B cell (primary cell): ENCODE results near the gene MLKL. TPM values are rescaled to one million over a fixed set of nuclear protein-coding genes. Genes with fewer than 3 reads are reported as not detected.

Experiments used
- ATAC-seq: fragments of 200-7000 bp; cut with Tn5 transposase; one replicate; pipeline ENCODE4 v1.10.0; 2021; ENCODE audit warnings: low read depth, mild to moderate bottlenecking, moderate number of reproducible peaks, moderate library complexity
- CTCF ChIA-PET: fragments of 350-600 bp; sonication (Branson Sonifier 250); formaldehyde crosslinking; loops from one replicate; lab custom pipeline; 2021; ENCODE audit warnings: antibody characterized with exemption, inconsistent platforms; lab: Charles Lee
- POLR2A ChIA-PET: fragments of 350-600 bp; sonication (Branson Sonifier 250); formaldehyde crosslinking; loops from one replicate; lab custom pipeline; 2021; ENCODE audit warnings: antibody characterized with exemption; lab: Charles Lee
- DNase-seq: peaks from one replicate; pipeline ENCODE4 v3.0.0; 2013
- H2AFZ ChIP-seq: 2 replicates; pipeline ENCODE4 v1.6.1; 2012; ENCODE audit warnings: mild to moderate bottlenecking, low read depth, low read length; ENCODE audit not compliant: insufficient read depth, poor library complexity, severe bottlenecking
- H3K27ac ChIP-seq, 2 donors: 1 replicate in 1 of 2; 2 replicates in 1 of 2; pipeline ENCODE4 v1.5.1; 2012 to 2013; ENCODE audit warnings: low read length in 2 of 2, mild to moderate bottlenecking in 2 of 2, moderate library complexity in 1 of 2
- H3K27me3 ChIP-seq, 4 experiments: fragments of 200-600 bp in 1 of 4; sonication (generic) in 1 of 4; replicated peaks in 1 of 4; 1 replicate in 2 of 4; 2 replicates in 2 of 4; pipeline versions ENCODE4 v1.6.1 to v1.7.0; 2013 to 2016; ENCODE audit warnings: low read length in 3 of 4, mild to moderate bottlenecking in 2 of 4, mixed read lengths in 1 of 4, moderate library complexity in 1 of 4; ENCODE audit not compliant: insufficient read depth in 4 of 4, control insufficient read depth in 3 of 4; ENCODE audit errors: control extremely low read depth in 1 of 4
- H3K36me3 ChIP-seq, 2 experiments: replicated peaks in 1 of 2; 1 replicate in 1 of 2; 2 replicates in 1 of 2; pipeline versions ENCODE4 v1.6.1 to v1.7.1; 2013; ENCODE audit warnings: low read length in 1 of 2; ENCODE audit not compliant: insufficient read depth in 2 of 2, control insufficient read depth in 1 of 2; ENCODE audit errors: control extremely low read depth in 1 of 2, extremely low read depth in 1 of 2
- H3K4me1 ChIP-seq, 2 donors: fragments of 200-600 bp in 1 of 2; sonication (generic) in 1 of 2; 1 replicate in 1 of 2; 2 replicates in 1 of 2; pipeline versions ENCODE4 v1.5.1 to v1.6.1; 2013 to 2017; ENCODE audit warnings: low read length in 2 of 2; ENCODE audit not compliant: control insufficient read depth in 2 of 2, insufficient read depth in 2 of 2
- H3K4me2 ChIP-seq: replicated peaks from 2 replicates; pipeline ENCODE3; 2012; ENCODE audit warnings: mild to moderate bottlenecking, low read depth, low read length; ENCODE audit not compliant: poor library complexity, severe bottlenecking
- H3K4me3 ChIP-seq, 5 experiments: fragments of 200-600 bp in 1 of 5; sonication (generic) in 1 of 5; 1 replicate in 3 of 5; 2 replicates in 2 of 5; pipeline versions ENCODE4 v1.5.1 to v1.7.0; 2011 to 2016; ENCODE audit warnings: low read length in 4 of 5, mild to moderate bottlenecking in 4 of 5, low read depth in 2 of 5, control low read depth in 1 of 5, moderate library complexity in 1 of 5; ENCODE audit not compliant: insufficient read depth in 1 of 5; ENCODE audit errors: control extremely low read depth in 1 of 5, extremely low read depth in 1 of 5
- H3K79me2 ChIP-seq: fragments of 200-600 bp; sonication (generic); one replicate; pipeline ENCODE4 v1.6.0; 2016; ENCODE audit warnings: low read length; ENCODE audit not compliant: control insufficient read depth, insufficient read depth
- H3K9ac ChIP-seq: fragments of 200-600 bp; sonication (generic); 2 replicates; pipeline ENCODE4 v1.6.1; 2017; ENCODE audit warnings: mild to moderate bottlenecking, low read length, moderate library complexity
- H3K9me3 ChIP-seq, 3 donors: one replicate each; pipeline versions ENCODE4 v1.6.1 to v1.7.1; 2013; ENCODE audit warnings: low read length in 2 of 3; ENCODE audit not compliant: control insufficient read depth in 2 of 3, insufficient read depth in 1 of 3; ENCODE audit errors: control extremely low read depth in 1 of 3
- H4K20me1 ChIP-seq: 2 replicates; pipeline ENCODE4 v1.6.0; 2012; ENCODE audit warnings: mild to moderate bottlenecking, low read length; ENCODE audit not compliant: insufficient read depth, control insufficient read depth, poor library complexity, severe bottlenecking
- H3K27ac Mint-ChIP-seq: one replicate; pipeline ENCODE4 v1.8.0; 2021; ENCODE audit warnings: mixed read lengths
- H3K27me3 Mint-ChIP-seq: one replicate; pipeline ENCODE4 v1.8.0; 2021; ENCODE audit warnings: mixed read lengths
- H3K4me1 Mint-ChIP-seq: one replicate; pipeline ENCODE4 v1.8.0; 2021; ENCODE audit warnings: mixed read lengths
- H3K4me3 Mint-ChIP-seq: one replicate; pipeline ENCODE4 v1.8.0; 2021; ENCODE audit warnings: mixed read lengths
- H3K9me3 Mint-ChIP-seq: one replicate; pipeline ENCODE4 v1.8.0; 2022; ENCODE audit warnings: mixed read lengths; ENCODE audit not compliant: insufficient read depth
- CTCF ChIP-seq: fragments of 200-600 bp; IDR thresholded peaks from one replicate; pipeline ENCODE4 v1.8.0; 2022; ENCODE audit warnings: antibody characterized with exemption, mild to moderate bottlenecking
- EZH2 ChIP-seq: IDR thresholded peaks from 2 replicates; pipeline ENCODE4 v1.6.1; 2012; ENCODE audit warnings: borderline replicate concordance, low read depth, mild to moderate bottlenecking, moderate library complexity, low read length; ENCODE audit not compliant: insufficient read depth, poor library complexity, severe bottlenecking
- WGBS: methylation state at CpG from one replicate; pipeline ENCODE4 v1.1.5; 2013; ENCODE audit warnings: missing lambda C conversion rate; ENCODE audit not compliant: insufficient coverage; 5-methylcytosine and 5-hydroxymethylcytosine counted together
- intact Hi-C: fragments of 100-400 bp; cut with micrococcal nuclease; formaldehyde crosslinking; loops from one replicate; pipeline ENCODE4 v1.10.0; 2022
- polyA plus RNA-seq: library from polyadenylated mRNA; depleted of rRNA; stranded (reverse); fragments of >200 nt; gene quantifications from 2 replicates; pipeline ENCODE4 v1.2.3, GENCODE V29; 2012
- total RNA-seq, 2 donors: library from RNA; stranded (reverse); fragments of 120-200 nt in 1 of 2; gene quantifications; 1 replicate in 1 of 2; 2 replicates in 1 of 2; pipeline versions ENCODE4 v1.2.3 to v1.2.4, GENCODE V29; 2013 to 2022

The MLKL gene
- total and polyA plus RNA-seq, 2 donors (not counting 1 experiment from before 2014, with no cell fraction given) = 13.4 to 19.7 TPM

GRCh38 chr16:74747716-74748615 lies 47.3 kb upstream of the MLKL start:
- POLR2A ChIA-PET = no interaction called here
- no peaks in the 10 kb centered on the region for H3K36me3 ChIP-seq
- H3K4me3 ChIP-seq = no peak overlapping the region
- H3K27me3 Mint-ChIP-seq = no peaks in the 10 kb centered on the region
- H3K79me2 ChIP-seq = no peaks in the 10 kb centered on the region
- TF ChIP-seq CTCF (no peak), EZH2 (no peak)
- no peaks in the 10 kb centered on the region for H3K4me1 Mint-ChIP-seq
- peaks cover 0 to 3% (median 0%) of the 10 kb centered on the region in 3 donors for H3K9me3 ChIP-seq
- no peak overlapping the region for H2AFZ ChIP-seq
- 93% methylated on average over 31 of the region's 32 CpGs for WGBS
- no peaks in the 10 kb centered on the region for H3K27me3 ChIP-seq
- H3K4me3 Mint-ChIP-seq = no peak overlapping the region
- H3K9ac ChIP-seq = no peak overlapping the region
- no peaks in the 10 kb centered on the region for H3K4me1 ChIP-seq
- CTCF ChIA-PET = no interaction called here
- H3K4me2 ChIP-seq = no peak overlapping the region
- H3K9me3 Mint-ChIP-seq = no peaks in the 10 kb centered on the region
- intact Hi-C loops = no loop called here
- ATAC-seq = no peak
- no peak overlapping the region for H3K27ac ChIP-seq
- H4K20me1 ChIP-seq = no peaks in the 10 kb centered on the region
- H3K27ac Mint-ChIP-seq = no peak overlapping the region
- no peak for DNase-seq

GRCh38 chr16:74745926-74746325 lies 45.3 kb upstream of the MLKL start:
- Mint-ChIP-seq H3K4me1 (no peaks in the 10 kb centered on the region), H3K27ac (no peak overlapping the region), H3K9me3 (no peaks in the 10 kb centered on the region), H3K27me3 (no peaks in the 10 kb centered on the region), H3K4me3 (no peak overlapping the region)
- H4K20me1 ChIP-seq = no peaks in the 10 kb centered on the region
- no peaks in the 10 kb centered on the region for H3K79me2 ChIP-seq
- peaks cover 0 to 3% (median 0%) of the 10 kb centered on the region in 3 donors for H3K9me3 ChIP-seq
- intact Hi-C loops = no loop called here
- no peaks in the 10 kb centered on the region for H3K4me1 ChIP-seq
- no peaks in the 10 kb centered on the region for H3K27me3 ChIP-seq
- no peak overlapping the region for H3K9ac ChIP-seq
- H3K4me3 ChIP-seq = no peak overlapping the region
- H3K4me2 ChIP-seq = no peak overlapping the region
- no peak for DNase-seq
- ATAC-seq = no peak
- TF ChIP-seq CTCF = no peak
- TF ChIP-seq EZH2 = no peak
- H2AFZ ChIP-seq = no peak overlapping the region
- no peaks in the 10 kb centered on the region for H3K36me3 ChIP-seq
- H3K27ac ChIP-seq = no peak overlapping the region
- ChIA-PET CTCF (no interaction called here), POLR2A (no interaction called here)
- WGBS = 72% methylated on average over 6 of the region's 7 CpGs
